IMR-90 (cell line): ENCODE results near the gene RNF213.

Experiments used
- TF ChIP-seq, protein P1 (sequence below): conservative IDR thresholded peaks from 2 replicates; pipeline ENCODE4 v1.5.1; 2012; ENCODE audit warnings: mild to moderate bottlenecking, low read depth, low read length, improper control_type of control experiment
- TF ChIP-seq, protein P2 (sequence below): fragments of 150-350 bp; IDR thresholded peaks from 2 replicates; pipeline ENCODE4 v1.6.1; 2017; ENCODE audit warnings: mild to moderate bottlenecking, antibody characterized with exemption, low read length, low read depth

DNA sequence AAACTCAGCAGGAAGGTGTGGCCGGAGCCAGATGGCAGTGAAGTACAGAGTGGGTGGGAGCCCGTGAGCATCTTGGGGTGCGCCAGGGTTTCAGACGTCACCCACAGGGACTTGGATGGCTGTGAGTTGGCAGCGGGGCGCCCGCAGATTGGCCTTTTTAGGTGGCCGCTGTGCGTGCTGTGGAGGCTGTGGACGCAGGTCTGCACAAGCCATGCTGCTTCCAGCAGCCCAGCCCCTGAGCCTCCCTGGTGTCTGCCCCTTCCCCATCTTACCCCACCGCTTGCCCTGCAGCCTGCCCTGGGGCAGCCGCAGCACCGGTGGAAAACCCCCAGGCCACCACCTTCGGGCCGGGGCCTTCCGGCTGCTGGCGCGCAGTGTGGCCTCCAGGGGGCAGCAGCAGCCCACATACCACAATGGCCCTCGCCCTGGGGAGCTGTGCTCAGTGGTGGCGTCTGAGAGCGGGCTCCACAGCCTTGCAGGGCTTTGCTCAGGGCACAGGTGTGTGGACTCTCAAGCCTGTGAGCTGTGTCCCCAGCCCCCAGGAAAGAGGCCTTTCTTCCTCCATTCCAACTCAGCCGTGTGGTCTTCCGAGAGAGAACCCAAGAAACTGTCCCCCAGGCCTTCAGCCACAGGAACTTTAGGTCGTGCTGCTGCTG is 166.1 kb downstream of the RNF213 start:
- TF ChIP-seq, protein P1, sequence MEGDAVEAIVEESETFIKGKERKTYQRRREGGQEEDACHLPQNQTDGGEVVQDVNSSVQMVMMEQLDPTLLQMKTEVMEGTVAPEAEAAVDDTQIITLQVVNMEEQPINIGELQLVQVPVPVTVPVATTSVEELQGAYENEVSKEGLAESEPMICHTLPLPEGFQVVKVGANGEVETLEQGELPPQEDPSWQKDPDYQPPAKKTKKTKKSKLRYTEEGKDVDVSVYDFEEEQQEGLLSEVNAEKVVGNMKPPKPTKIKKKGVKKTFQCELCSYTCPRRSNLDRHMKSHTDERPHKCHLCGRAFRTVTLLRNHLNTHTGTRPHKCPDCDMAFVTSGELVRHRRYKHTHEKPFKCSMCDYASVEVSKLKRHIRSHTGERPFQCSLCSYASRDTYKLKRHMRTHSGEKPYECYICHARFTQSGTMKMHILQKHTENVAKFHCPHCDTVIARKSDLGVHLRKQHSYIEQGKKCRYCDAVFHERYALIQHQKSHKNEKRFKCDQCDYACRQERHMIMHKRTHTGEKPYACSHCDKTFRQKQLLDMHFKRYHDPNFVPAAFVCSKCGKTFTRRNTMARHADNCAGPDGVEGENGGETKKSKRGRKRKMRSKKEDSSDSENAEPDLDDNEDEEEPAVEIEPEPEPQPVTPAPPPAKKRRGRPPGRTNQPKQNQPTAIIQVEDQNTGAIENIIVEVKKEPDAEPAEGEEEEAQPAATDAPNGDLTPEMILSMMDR: peak; percentile 94
- TF ChIP-seq, protein P2, sequence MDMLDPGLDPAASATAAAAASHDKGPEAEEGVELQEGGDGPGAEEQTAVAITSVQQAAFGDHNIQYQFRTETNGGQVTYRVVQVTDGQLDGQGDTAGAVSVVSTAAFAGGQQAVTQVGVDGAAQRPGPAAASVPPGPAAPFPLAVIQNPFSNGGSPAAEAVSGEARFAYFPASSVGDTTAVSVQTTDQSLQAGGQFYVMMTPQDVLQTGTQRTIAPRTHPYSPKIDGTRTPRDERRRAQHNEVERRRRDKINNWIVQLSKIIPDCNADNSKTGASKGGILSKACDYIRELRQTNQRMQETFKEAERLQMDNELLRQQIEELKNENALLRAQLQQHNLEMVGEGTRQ: no peak
